MM.1S (cell line): ENCODE data around the gene TMED6.

ENCODE experiments used
- DNase-seq: peaks from one replicate; pipeline ENCODE4 v3.0.0-alpha.2; 2015
- H2AFZ ChIP-seq: fragments of 300-600 bp; sonication (generic); 2 replicates; pipeline ENCODE4 v1.6.0; 2016; ENCODE audit warnings: antibody characterized with exemption, low read length
- H3F3A ChIP-seq: fragments of 300-600 bp; sonication (generic); 2 replicates; pipeline ENCODE4 v1.6.1; 2016; ENCODE audit warnings: mild to moderate bottlenecking, antibody characterized with exemption, low read length, moderate library complexity, mixed read lengths; ENCODE audit not compliant: insufficient read depth
- H3K27ac ChIP-seq: fragments of 300-600 bp; sonication (generic); 2 replicates; pipeline ENCODE4 v1.5.1; 2016; ENCODE audit warnings: mild to moderate bottlenecking, low read length
- H3K27me3 ChIP-seq: fragments of 300-600 bp; sonication (generic); replicated peaks from 2 replicates; pipeline ENCODE4 v1.6.0; 2016; ENCODE audit warnings: low read length; ENCODE audit not compliant: insufficient read depth
- H3K36me3 ChIP-seq: fragments of 300-600 bp; sonication (generic); replicated peaks from 2 replicates; pipeline ENCODE4 v1.6.1; 2016; ENCODE audit warnings: mild to moderate bottlenecking, low read length, mixed read lengths; ENCODE audit not compliant: insufficient read depth
- H3K4me1 ChIP-seq: fragments of 300-600 bp; sonication (generic); 2 replicates; pipeline ENCODE4 v1.6.1; 2016; ENCODE audit warnings: low read length, mixed read lengths
- H3K4me2 ChIP-seq: fragments of 300-600 bp; sonication (generic); 2 replicates; pipeline ENCODE4 v1.6.0; 2016; ENCODE audit warnings: low read depth, low read length
- H3K4me3 ChIP-seq: fragments of 300-600 bp; sonication (generic); 2 replicates; pipeline ENCODE4 v1.5.1; 2016; ENCODE audit warnings: low read length, mixed read lengths
- H3K79me2 ChIP-seq: fragments of 300-600 bp; sonication (generic); 2 replicates; pipeline ENCODE4 v1.6.1; 2016; ENCODE audit warnings: mixed run types, low read length, mixed read lengths
- H3K9ac ChIP-seq: fragments of 300-600 bp; sonication (generic); 2 replicates; pipeline ENCODE4 v1.6.1; 2016; ENCODE audit warnings: low read length, mixed read lengths
- H3K9me2 ChIP-seq: fragments of 300-600 bp; sonication (generic); replicated peaks from 2 replicates; pipeline ENCODE4 v1.6.1; 2016; ENCODE audit warnings: mild to moderate bottlenecking, low read length, mixed read lengths; ENCODE audit not compliant: insufficient read depth
- H3K9me3 ChIP-seq: fragments of 300-600 bp; sonication (generic); replicated peaks from 2 replicates; pipeline ENCODE4 v1.6.1; 2016; ENCODE audit warnings: mild to moderate bottlenecking, low read length, mixed read lengths; ENCODE audit not compliant: insufficient read depth
- H4K20me1 ChIP-seq: fragments of 300-600 bp; sonication (generic); 2 replicates; pipeline ENCODE4 v1.6.1; 2016; ENCODE audit warnings: mild to moderate bottlenecking, low read length, moderate library complexity, mixed read lengths; ENCODE audit not compliant: insufficient read depth
- EZH2 ChIP-seq: fragments of 300-600 bp; sonication (generic); optimal IDR thresholded peaks from 2 replicates; pipeline ENCODE3; 2017; ENCODE audit warnings: low read depth, mild to moderate bottlenecking, antibody characterized with exemption, low read length, mixed read lengths
- EZH2phosphoT487 ChIP-seq: fragments of 300-600 bp; sonication (generic); IDR thresholded peaks from 2 replicates; pipeline ENCODE4 v1.6.1; 2018; ENCODE audit warnings: antibody characterized with exemption, low read length
- TF ChIP-seq, protein P1 (sequence below): fragments of 300-600 bp; sonication (generic); IDR thresholded peaks from 2 replicates; pipeline ENCODE4 v1.5.1; 2016; ENCODE audit warnings: antibody characterized with exemption, low read length, mixed read lengths

Gene TMED6

DNA sequence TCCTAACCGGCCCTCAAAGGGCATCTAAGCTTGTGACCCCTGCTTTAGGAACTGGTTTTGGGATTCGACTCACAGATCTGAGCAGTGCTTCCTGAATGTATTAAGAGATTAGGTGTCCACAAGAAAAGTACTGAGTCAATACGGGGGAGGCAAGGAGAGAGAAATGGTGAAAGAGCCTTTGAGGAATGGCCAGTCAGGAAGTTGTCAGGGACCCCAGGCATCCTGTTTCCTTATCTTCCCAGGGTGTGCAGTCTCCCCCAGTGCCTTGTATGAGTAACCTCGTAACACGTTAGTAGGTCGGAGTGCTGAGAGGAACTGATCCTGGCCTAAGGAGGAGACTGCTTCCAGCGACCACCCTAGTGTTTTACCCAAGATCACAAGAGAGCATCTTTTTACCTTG lies 16.4 kb upstream of the TMED6 start:
- no peak for DNase-seq
- TF ChIP-seq EZH2phosphoT487: no peak
- TF ChIP-seq EZH2: no peak
- TF ChIP-seq, protein P1, sequence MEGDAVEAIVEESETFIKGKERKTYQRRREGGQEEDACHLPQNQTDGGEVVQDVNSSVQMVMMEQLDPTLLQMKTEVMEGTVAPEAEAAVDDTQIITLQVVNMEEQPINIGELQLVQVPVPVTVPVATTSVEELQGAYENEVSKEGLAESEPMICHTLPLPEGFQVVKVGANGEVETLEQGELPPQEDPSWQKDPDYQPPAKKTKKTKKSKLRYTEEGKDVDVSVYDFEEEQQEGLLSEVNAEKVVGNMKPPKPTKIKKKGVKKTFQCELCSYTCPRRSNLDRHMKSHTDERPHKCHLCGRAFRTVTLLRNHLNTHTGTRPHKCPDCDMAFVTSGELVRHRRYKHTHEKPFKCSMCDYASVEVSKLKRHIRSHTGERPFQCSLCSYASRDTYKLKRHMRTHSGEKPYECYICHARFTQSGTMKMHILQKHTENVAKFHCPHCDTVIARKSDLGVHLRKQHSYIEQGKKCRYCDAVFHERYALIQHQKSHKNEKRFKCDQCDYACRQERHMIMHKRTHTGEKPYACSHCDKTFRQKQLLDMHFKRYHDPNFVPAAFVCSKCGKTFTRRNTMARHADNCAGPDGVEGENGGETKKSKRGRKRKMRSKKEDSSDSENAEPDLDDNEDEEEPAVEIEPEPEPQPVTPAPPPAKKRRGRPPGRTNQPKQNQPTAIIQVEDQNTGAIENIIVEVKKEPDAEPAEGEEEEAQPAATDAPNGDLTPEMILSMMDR: no peak
- Histone ChIP-seq H4K20me1 (no peaks in the 10 kb centered on the region), H3K9me2 (no peaks in the 10 kb centered on the region), H3K9me3 (no peaks in the 10 kb centered on the region), H2AFZ (no peak overlapping the region), H3K27me3 (no peaks in the 10 kb centered on the region), H3K4me1 (no peaks in the 10 kb centered on the region), H3K4me2 (no peak overlapping the region), H3K4me3 (no peak overlapping the region), H3K79me2 (0 out of 2 replicates have a peak, but pooled peaks cover 2% of the 10 kb centered on the region), H3K36me3 (peaks cover 9% of the 10 kb centered on the region; the same call in 1 of the 2 replicates), H3F3A (no peaks in the 10 kb centered on the region), H3K9ac (no peak overlapping the region), H3K27ac (no peak overlapping the region)

DNA sequence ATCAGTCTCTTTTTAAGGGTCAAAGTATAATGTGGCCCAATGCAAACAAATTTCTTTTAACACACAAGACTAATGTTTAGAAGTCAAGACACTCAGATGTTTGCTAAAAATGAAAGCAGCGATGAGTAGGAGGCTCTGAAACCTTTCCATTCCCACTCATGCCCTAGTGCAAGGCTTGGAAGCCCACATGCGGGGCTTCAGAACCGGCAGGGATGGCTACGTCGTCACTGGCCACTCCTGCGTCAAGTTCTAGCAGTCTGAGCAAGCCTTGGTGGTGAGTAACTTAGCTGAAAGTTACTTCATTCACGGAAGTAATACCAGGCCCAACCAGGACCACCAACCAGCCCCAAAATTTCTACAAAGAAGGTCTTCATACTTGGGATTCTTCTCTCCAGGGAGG lies 14.8 kb upstream of the TMED6 start:
- TF ChIP-seq, protein P1: no peak
- TF ChIP-seq EZH2phosphoT487 (no peak), EZH2 (no peak)
- no peak overlapping the region for H3K27ac ChIP-seq
- H3K36me3 ChIP-seq: peaks cover 9% of the 10 kb centered on the region; the same call in 1 of the 2 replicates

DNA sequence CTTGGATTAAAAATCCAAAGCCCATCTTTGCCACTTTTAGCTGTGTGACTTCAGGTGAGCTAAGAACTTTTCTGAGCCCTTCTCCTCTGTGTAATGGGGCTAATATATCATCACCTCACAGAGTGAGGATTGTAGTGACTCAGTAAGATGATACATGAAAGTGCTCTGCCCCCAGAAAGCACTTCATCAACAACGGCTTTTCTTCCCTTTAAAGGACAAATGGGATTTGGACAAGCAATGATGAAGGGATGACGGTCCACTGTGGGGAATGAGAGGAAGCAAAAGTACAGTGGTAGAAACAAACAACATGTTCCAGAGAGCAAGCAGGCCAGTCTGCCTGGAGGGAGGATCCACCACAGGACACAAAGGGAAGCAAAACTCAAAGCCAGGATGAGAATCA lies 14.3 kb upstream of the TMED6 start:
- Histone ChIP-seq H3K9me3 (no peaks in the 10 kb centered on the region), H3K27ac (no peak overlapping the region)

More for the DNA sequence above, 14.8 kb upstream of the TMED6 start:
- Histone ChIP-seq H4K20me1 (no peaks in the 10 kb centered on the region), H3K9me2 (no peaks in the 10 kb centered on the region), H3K9me3 (no peaks in the 10 kb centered on the region), H3K4me2 (no peak overlapping the region), H3F3A (no peaks in the 10 kb centered on the region), H3K9ac (no peak overlapping the region), H2AFZ (no peak overlapping the region), H3K4me1 (no peaks in the 10 kb centered on the region), H3K79me2 (no peaks in the 10 kb centered on the region), H3K27me3 (no peaks in the 10 kb centered on the region), H3K4me3 (no peak overlapping the region)
- no peak for DNase-seq

More for the DNA sequence above, 14.3 kb upstream of the TMED6 start:
- Histone ChIP-seq H3K9me2 (no peaks in the 10 kb centered on the region), H3K9ac (no peak overlapping the region), H3K27me3 (no peaks in the 10 kb centered on the region), H3K4me2 (no peak overlapping the region), H2AFZ (no peak overlapping the region), H3K4me3 (no peak overlapping the region), H3K4me1 (no peaks in the 10 kb centered on the region), H3K79me2 (no peaks in the 10 kb centered on the region), H3K36me3 (peaks cover 9% of the 10 kb centered on the region; the same call in 1 of the 2 replicates), H4K20me1 (no peaks in the 10 kb centered on the region), H3F3A (no peaks in the 10 kb centered on the region)
- TF ChIP-seq EZH2 (no peak), EZH2phosphoT487 (no peak)
- TF ChIP-seq, protein P1: no peak
- no peak for DNase-seq
